D341Med (cell line): ENCODE results near the gene IGSF21.
"Not testable (repeated sequence)": the region's sequence is repeated elsewhere in the genome, so short reads cannot be mapped to it uniquely, and the experiment has no call there.

Experiments used
- DNase-seq: peaks from one replicate; pipeline ENCODE4 v3.0.0; 2012; ENCODE audit warnings: low spot score

The IGSF21 gene

DNA sequence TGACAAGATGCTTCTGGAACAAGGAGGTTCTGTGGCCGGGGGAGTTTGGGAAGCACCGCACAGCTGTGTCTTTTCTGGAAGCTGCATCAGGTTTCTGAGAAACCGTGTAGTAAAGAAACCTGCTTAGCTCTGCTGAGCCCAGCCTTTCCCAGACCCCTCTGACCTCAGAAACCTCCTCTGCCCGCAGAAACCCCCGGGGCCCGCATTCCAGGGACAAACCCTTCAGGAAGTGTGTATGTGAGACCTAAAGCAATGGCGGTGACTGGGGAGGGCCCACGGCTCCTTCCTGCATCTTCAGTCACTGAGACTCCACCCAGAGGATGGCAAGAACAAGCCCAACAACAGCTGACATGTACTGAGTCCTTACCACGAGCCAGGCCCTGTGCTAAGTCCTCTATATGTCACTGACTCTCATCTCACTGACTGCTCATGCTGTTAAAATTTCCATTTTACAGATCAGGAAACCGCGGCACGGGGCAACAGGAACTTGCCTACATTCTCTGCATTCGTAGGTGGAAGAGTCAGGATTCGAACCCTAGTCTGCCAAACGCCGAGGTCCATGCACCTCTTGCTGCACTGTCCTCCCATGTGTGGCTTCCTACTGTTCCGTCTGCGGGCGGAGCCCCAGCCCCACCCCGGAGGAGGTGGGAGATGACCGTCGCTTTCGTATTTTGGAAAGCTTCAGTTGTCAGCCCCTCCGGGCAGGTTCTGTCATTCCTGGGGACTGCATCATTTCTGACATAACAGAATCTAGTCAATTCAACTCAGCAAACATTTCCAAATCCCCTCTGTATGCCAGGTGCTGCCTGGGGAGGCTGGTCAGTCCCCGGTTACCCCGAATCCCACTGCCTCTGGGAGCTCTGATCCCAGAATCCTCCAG lies 299.8 kb downstream of the IGSF21 start:
- DNase-seq = no peak

- no peak for DNase-seq
Measured at GRCh38 chr1:18408656-18409370, 301.2 kb downstream of the IGSF21 start.

DNA sequence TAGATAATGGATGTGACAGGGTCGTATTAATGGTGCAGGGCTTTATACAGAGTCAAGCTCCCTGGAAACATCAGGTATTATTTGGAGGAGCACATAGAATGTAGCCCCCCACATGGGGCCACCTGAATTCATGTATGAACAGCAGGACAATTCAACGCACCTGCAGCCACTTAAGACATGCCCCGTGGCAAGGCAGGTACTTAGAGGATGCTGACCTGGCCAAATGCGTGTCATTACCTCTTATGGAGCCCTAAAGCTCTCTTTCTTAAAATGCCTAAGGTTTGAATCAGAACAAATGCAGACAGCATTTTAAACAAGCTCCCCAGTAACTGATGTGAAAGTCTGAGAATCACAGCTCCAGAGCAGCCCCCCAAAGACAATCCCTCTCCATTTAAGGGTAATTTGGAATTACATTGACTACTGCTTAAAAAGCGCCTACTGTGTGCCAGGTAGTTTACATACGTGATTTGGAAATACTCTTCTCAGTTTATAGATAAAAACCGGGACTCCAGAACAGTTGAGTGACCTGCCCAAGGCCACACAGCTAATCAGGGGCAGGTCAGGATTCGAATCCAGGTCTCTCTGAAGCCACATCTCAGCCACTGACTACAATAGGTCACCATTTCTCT lies 302.1 kb downstream of the IGSF21 start:
- no peak for DNase-seq

DNA sequence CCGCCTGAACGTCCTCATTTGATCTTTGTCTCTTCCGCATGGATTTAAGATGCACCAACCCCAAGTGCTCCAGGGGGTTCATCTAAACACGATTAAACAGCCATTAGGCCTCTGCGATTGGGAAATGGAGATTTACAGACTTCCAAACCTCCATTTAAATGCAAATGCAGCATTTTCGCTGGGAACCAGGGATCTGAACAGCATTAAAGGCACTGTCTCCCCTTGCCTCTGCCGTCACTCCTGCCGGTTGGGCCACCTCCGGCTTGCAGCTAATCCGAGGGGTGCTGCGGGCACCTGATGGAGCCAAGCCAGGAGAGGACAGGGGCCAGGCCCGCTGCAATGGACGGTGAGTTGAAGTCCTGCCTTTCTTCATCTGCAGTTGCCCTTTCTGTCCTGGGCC lies 302.8 kb downstream of the IGSF21 start:
- no peak for DNase-seq

GRCh38 chr1:18411321-18411720 lies 303.7 kb downstream of the IGSF21 start:
- DNase-seq = no peak

DNA sequence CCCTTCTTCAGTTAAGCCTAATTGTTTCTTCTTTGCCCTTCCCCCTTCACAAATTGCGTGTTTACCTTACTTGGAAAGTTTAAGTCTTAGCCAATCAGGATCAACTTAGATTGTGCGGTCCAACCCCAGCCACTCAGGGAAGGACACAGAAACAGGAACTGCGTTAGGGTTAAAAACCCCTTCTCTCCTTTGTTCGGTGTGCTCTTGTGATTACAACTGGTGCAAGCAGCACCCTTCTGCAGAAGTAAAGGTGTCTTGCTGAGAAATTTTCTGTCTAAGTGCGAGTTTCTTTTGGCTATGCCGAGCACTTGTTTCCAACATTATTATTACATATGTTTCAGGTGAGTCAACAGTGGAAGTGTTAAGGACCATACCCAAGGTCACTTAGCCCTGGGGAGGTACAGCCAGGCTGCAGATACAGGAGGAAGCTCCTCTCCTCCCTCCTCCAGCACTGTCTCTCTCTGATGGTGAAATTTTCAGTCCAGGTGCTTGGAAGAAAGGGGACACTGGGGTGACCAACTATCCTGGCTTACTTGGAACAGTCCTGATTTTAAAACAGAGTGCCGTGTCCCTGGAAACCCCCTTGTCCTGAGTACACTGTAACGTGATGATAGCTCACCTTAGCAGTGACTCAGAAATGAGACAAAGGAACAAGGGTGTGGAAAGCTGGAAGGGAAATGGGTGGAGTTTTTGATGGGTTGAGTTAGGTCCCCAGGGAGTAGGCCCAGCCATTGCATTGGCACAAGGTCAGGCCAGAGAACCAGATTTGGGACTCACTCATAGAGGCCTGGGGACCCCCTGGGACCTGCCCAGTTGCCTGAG lies 304.4 kb downstream of the IGSF21 start:
- no peak for DNase-seq

- DNase-seq = no peak
Measured at GRCh38 chr1:18412882-18413353, 305.3 kb downstream of the IGSF21 start.

- no peak for DNase-seq
Measured at GRCh38 chr1:18413541-18414305, 306.1 kb downstream of the IGSF21 start.

DNA sequence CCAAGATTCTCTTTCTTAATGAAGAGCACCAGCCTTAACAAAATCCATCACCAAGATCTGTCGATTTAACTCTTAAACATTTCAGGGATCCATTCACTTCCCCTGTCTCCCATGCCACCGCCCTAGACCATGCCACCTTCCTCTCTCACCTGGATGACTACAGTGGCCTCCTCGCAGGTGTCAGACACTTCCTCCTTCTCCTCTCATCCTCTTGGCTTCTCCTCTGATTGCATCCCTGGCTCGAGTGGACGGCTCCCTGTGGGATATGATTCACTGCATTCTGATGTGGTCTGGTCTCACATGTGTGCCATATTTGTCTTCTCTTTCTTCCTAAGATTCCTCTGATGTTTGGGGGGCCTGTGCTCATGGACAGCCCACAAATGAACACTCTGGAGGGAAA lies 306.7 kb downstream of the IGSF21 start:
- no peak for DNase-seq

GRCh38 chr1:18414872-18415447 lies 307.4 kb downstream of the IGSF21 start:
- DNase-seq = no peak

GRCh38 chr1:18415448-18416027 lies 307.9 kb downstream of the IGSF21 start:
- DNase-seq = no peak

- not testable (repeated sequence) for DNase-seq
Measured at GRCh38 chr1:18416126-18416525, 308.5 kb downstream of the IGSF21 start.

GRCh38 chr1:18417316-18418269 lies 310.0 kb downstream of the IGSF21 start:
- no peak for DNase-seq

DNA sequence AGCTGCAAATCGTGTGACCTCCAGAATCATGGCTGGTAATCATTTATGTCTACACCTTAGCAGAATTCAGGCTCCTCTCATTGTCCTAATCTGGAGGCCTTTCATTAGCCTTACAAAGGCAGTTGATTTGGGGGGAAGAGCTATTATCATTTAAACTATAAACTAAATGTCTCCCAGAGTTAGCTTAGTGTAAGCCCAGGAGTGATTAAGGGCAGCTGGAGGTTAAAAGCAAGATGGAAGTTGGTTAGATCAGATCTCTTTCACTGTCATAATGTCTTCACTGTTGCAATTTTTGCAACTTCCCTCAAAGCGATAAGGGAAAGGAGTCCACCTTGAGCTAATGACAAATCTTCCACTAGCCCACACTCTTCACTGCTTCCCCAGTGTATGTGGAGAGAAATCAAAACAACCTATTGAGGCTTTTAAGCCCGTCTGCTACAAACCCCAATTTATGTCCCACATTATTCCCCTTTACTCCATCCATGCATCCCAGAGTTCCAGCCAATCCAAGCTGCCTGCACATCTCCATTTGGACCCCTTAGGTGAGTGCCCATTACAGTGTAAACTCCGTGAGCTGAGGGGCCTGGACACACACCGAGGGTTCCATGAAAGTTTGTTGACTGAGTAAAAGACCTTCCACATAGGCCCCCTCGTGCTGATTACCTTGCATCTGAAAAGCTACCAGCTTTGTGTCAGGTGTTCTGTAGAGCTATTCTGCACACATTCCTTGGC lies 311.7 kb downstream of the IGSF21 start:
- DNase-seq = no peak

DNA sequence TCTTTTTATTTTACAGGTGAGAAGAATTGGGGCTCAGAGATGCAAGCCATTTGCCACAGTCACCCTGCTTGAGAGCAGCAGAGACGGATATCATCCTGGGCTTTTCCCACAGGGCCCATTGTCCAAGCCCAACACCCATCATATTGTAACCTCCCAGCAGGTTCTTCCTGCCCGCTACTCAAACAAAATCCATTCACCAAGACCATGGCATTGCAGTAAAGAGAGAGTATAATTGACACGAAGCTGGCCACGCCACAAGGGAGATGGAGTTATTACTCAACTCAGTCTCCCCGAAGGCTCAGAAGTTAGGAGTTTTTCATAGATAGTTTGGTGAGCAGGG lies 312.2 kb downstream of the IGSF21 start:
- no peak for DNase-seq

GRCh38 chr1:18422076-18422777 lies 314.6 kb downstream of the IGSF21 start:
- no peak for DNase-seq

GRCh38 chr1:18422954-18423353 lies 315.4 kb downstream of the IGSF21 start:
- DNase-seq = no peak

DNA sequence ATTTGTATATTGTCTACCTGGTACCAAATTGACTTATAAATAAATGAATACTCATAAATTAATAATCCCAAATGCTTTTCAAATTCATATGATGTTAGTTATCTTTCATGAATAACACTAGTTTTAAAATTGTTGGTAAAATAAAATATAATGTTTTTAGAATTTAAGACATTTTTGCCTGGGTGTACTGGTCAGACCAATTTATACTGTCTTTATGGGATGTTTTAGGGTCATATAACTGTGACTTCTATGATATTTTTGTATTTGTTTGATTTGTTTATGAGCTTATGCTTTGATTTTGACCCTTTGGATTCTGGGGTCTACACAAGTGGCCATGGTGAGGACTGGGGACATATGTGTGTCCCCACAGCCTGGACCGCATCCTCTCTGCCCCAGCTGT lies 319.0 kb downstream of the IGSF21 start:
- DNase-seq = no peak
